Trophoblast cell (in vitro differentiated cells and primary cell): ENCODE data around the gene NEMP1.

Experiments used
- DNase-seq, 2 donors: peaks; one replicate each; pipeline ENCODE4 v3.0.0-alpha.2; 2016
- H2AFZ ChIP-seq: 2 replicates; pipeline ENCODE4 v1.6.1; 2013; ENCODE audit warnings: low read length, moderate library complexity, mild to moderate bottlenecking; ENCODE audit not compliant: insufficient read depth, poor library complexity
- H2AK5ac ChIP-seq: 2 replicates; pipeline ENCODE4 v1.6.1; 2013; ENCODE audit warnings: mild to moderate bottlenecking, low read length
- H2BK120ac ChIP-seq: 2 replicates; pipeline ENCODE4 v1.6.1; 2013; ENCODE audit warnings: low read length, mild to moderate bottlenecking, moderate library complexity; ENCODE audit not compliant: insufficient read depth, poor library complexity
- H2BK12ac ChIP-seq: 2 replicates; pipeline ENCODE4 v1.6.1; 2013; ENCODE audit warnings: mild to moderate bottlenecking, low read length, moderate library complexity
- H2BK5ac ChIP-seq: 2 replicates; pipeline ENCODE4 v1.6.1; 2013; ENCODE audit warnings: low read length, low read depth, moderate library complexity, mild to moderate bottlenecking; ENCODE audit not compliant: poor library complexity
- H3K14ac ChIP-seq: 2 replicates; pipeline ENCODE4 v1.6.1; 2013; ENCODE audit warnings: mild to moderate bottlenecking, low read length
- H3K18ac ChIP-seq: 2 replicates; pipeline ENCODE4 v1.6.1; 2013; ENCODE audit warnings: mild to moderate bottlenecking, low read length
- H3K23ac ChIP-seq: 2 replicates; pipeline ENCODE4 v1.6.1; 2013; ENCODE audit warnings: low read length
- H3K27ac ChIP-seq: 2 replicates; pipeline ENCODE4 v1.5.1; 2013; ENCODE audit warnings: low read depth, mild to moderate bottlenecking, inconsistent platforms, low read length, moderate library complexity
- H3K27me3 ChIP-seq: 2 replicates; pipeline ENCODE4 v1.6.1; 2013; ENCODE audit warnings: inconsistent platforms, mild to moderate bottlenecking, low read length, moderate library complexity; ENCODE audit not compliant: insufficient read depth
- H3K36me3 ChIP-seq, 2 experiments: 1 replicate in 1 of 2; 2 replicates in 1 of 2; pipeline ENCODE4 v1.6.1; 2013; ENCODE audit warnings: low read length in 2 of 2, mild to moderate bottlenecking in 2 of 2, moderate library complexity in 1 of 2; ENCODE audit not compliant: insufficient read depth in 2 of 2, control insufficient read depth in 1 of 2
- H3K4ac ChIP-seq: 2 replicates; pipeline ENCODE4 v1.6.1; 2013; ENCODE audit warnings: low read depth, mild to moderate bottlenecking, low read length, moderate library complexity
- H3K4me1 ChIP-seq, 2 experiments: 1 replicate in 1 of 2; 2 replicates in 1 of 2; pipeline ENCODE4 v1.6.1; 2013; ENCODE audit warnings: low read length in 2 of 2, mild to moderate bottlenecking in 2 of 2, moderate library complexity in 1 of 2; ENCODE audit not compliant: insufficient read depth in 2 of 2, control insufficient read depth in 1 of 2
- H3K4me2 ChIP-seq: 2 replicates; pipeline ENCODE4 v1.6.1; 2013; ENCODE audit warnings: inconsistent platforms, mild to moderate bottlenecking, low read length, moderate library complexity
- H3K4me3 ChIP-seq: 2 replicates; pipeline ENCODE4 v1.5.1; 2013; ENCODE audit warnings: mild to moderate bottlenecking, low read depth, low read length, inconsistent platforms
- H3K79me1 ChIP-seq: one replicate; pipeline ENCODE4 v1.6.1; 2013; ENCODE audit warnings: low read length
- H3K79me2 ChIP-seq: 2 replicates; pipeline ENCODE4 v1.6.1; 2013; ENCODE audit warnings: low read length, mild to moderate bottlenecking; ENCODE audit not compliant: control insufficient read depth, insufficient read depth, poor library complexity
- H3K9ac ChIP-seq: 2 replicates; pipeline ENCODE4 v1.6.1; 2013; ENCODE audit warnings: mild to moderate bottlenecking, low read length
- H3K9me3 ChIP-seq: 2 replicates; pipeline ENCODE4 v1.6.1; 2013; ENCODE audit warnings: low read depth, mild to moderate bottlenecking, control low read depth, inconsistent platforms, low read length; ENCODE audit not compliant: insufficient read depth
- H4K12ac ChIP-seq: 2 replicates; pipeline ENCODE4 v1.6.1; 2013; ENCODE audit warnings: low read depth, mild to moderate bottlenecking, low read length, moderate library complexity
- H4K8ac ChIP-seq: 2 replicates; pipeline ENCODE4 v1.6.1; 2013; ENCODE audit warnings: low read depth, mild to moderate bottlenecking, low read length, moderate library complexity
- H4K91ac ChIP-seq: one replicate; pipeline ENCODE4 v1.6.1; 2013; ENCODE audit warnings: low read depth, mild to moderate bottlenecking, low read length, moderate library complexity
- whole genome bisulfite sequencing: extraction: QIAGEN DNeasy Blood & Tissue Kit; methylation state at CpG from one replicate; pipeline ENCODE4 v1.1.7; 2013; ENCODE audit warnings: missing lambda C conversion rate; ENCODE audit not compliant: insufficient read length, insufficient coverage; ENCODE audit errors: extremely low coverage; 5-methylcytosine and 5-hydroxymethylcytosine counted together

Gene NEMP1

GRCh38 chr12:57042695-57043094 is 35.9 kb downstream of the NEMP1 start:
- no peak overlapping the region for H3K18ac ChIP-seq
- no peak overlapping the region for H3K23ac ChIP-seq
- H2BK12ac ChIP-seq: no peak overlapping the region
- H3K79me2 ChIP-seq: no peaks in the 10 kb centered on the region
- no peak overlapping the region for H2BK5ac ChIP-seq
- no peak overlapping the region for H2AK5ac ChIP-seq
- no peak overlapping the region for H2AFZ ChIP-seq
- H3K27me3 ChIP-seq: no peaks in the 10 kb centered on the region
- WGBS: no CpG with 5 or more reads among the region's 2 CpGs
- H3K14ac ChIP-seq: no peak overlapping the region
- no peaks in the 10 kb centered on the region for H3K4me1 ChIP-seq
- H3K79me1 ChIP-seq: no peaks in the 10 kb centered on the region
- no peak overlapping the region for H2BK120ac ChIP-seq
- H4K8ac ChIP-seq: no peak overlapping the region
- H3K4ac ChIP-seq: no peak overlapping the region
- no peaks in the 10 kb centered on the region for H3K36me3 ChIP-seq
- H3K27ac ChIP-seq: no peak overlapping the region
- no peak overlapping the region for H3K4me2 ChIP-seq
- peaks cover 1% of the 10 kb centered on the region for H3K9me3 ChIP-seq
- H4K12ac ChIP-seq: no peak overlapping the region
- DNase-seq: no peak
- H3K9ac ChIP-seq: no peak overlapping the region
- no peak overlapping the region for H4K91ac ChIP-seq
- no peak overlapping the region for H3K4me3 ChIP-seq

- Histone ChIP-seq H4K12ac (no peak overlapping the region), H3K18ac (no peak overlapping the region), H3K14ac (no peak overlapping the region), H3K4me2 (no peak overlapping the region), H3K9ac (no peak overlapping the region), H3K27me3 (no peaks in the 10 kb centered on the region), H2AFZ (no peak overlapping the region), H3K79me1 (no peaks in the 10 kb centered on the region), H4K8ac (no peak overlapping the region), H3K79me2 (no peaks in the 10 kb centered on the region), H4K91ac (no peak overlapping the region), H3K36me3 (no peaks in the 10 kb centered on the region), H2BK12ac (no peak overlapping the region), H2BK120ac (no peak overlapping the region), H2BK5ac (no peak overlapping the region), H3K4me1 (no peaks in the 10 kb centered on the region), H2AK5ac (no peak overlapping the region), H3K9me3 (peaks cover 1% of the 10 kb centered on the region), H3K4me3 (no peak overlapping the region), H3K4ac (no peak overlapping the region), H3K23ac (no peak overlapping the region), H3K27ac (no peak overlapping the region)
- no peak for DNase-seq
- no CpG with 5 or more reads among the region's 2 CpGs for WGBS
Measured at GRCh38 chr12:57040750-57041149, 37.8 kb downstream of the NEMP1 start.

GRCh38 chr12:57040211-57040610 is 38.4 kb downstream of the NEMP1 start:
- H3K14ac ChIP-seq: no peak overlapping the region
- H3K27me3 ChIP-seq: no peaks in the 10 kb centered on the region
- H2BK12ac ChIP-seq: no peak overlapping the region
- no peak overlapping the region for H3K4ac ChIP-seq
- H3K4me2 ChIP-seq: no peak overlapping the region
- H4K8ac ChIP-seq: no peak overlapping the region
- no peaks in the 10 kb centered on the region for H3K79me2 ChIP-seq
- peaks cover 1% of the 10 kb centered on the region for H3K9me3 ChIP-seq
- DNase-seq: no peak
- no peak overlapping the region for H4K12ac ChIP-seq
- no peak overlapping the region for H2AFZ ChIP-seq
- H3K9ac ChIP-seq: no peak overlapping the region
- no peaks in the 10 kb centered on the region for H3K4me1 ChIP-seq
- WGBS: no CpG with 5 or more reads among the region's 4 CpGs
- H3K36me3 ChIP-seq: no peaks in the 10 kb centered on the region
- H2AK5ac ChIP-seq: no peak overlapping the region
- no peak overlapping the region for H2BK5ac ChIP-seq
- no peaks in the 10 kb centered on the region for H3K79me1 ChIP-seq
- no peak overlapping the region for H3K18ac ChIP-seq
- no peak overlapping the region for H3K4me3 ChIP-seq
- H3K23ac ChIP-seq: no peak overlapping the region
- H3K27ac ChIP-seq: no peak overlapping the region
- no peak overlapping the region for H4K91ac ChIP-seq
- H2BK120ac ChIP-seq: no peak overlapping the region

GRCh38 chr12:57039016-57039798 is 39.4 kb downstream of the NEMP1 start:
- peaks cover 1% of the 10 kb centered on the region for H3K9me3 ChIP-seq
- no peak overlapping the region for H2BK120ac ChIP-seq
- no peaks in the 10 kb centered on the region for H3K27me3 ChIP-seq
- H3K79me1 ChIP-seq: no peaks in the 10 kb centered on the region
- H4K8ac ChIP-seq: no peak overlapping the region
- no peak overlapping the region for H3K4ac ChIP-seq
- no CpG with 5 or more reads among the region's 9 CpGs for WGBS
- no peak for DNase-seq
- no peak overlapping the region for H2AFZ ChIP-seq
- H3K27ac ChIP-seq: no peak overlapping the region
- H3K14ac ChIP-seq: no peak overlapping the region
- no peak overlapping the region for H3K4me3 ChIP-seq
- H4K12ac ChIP-seq: no peak overlapping the region
- peaks cover 0 to 3% of the 10 kb centered on the region in 2 experiments for H3K4me1 ChIP-seq
- H2BK5ac ChIP-seq: no peak overlapping the region
- no peak overlapping the region for H3K9ac ChIP-seq
- no peak overlapping the region for H2BK12ac ChIP-seq
- H3K4me2 ChIP-seq: no peak overlapping the region
- H2AK5ac ChIP-seq: no peak overlapping the region
- no peak overlapping the region for H3K23ac ChIP-seq
- no peak overlapping the region for H3K18ac ChIP-seq
- no peak overlapping the region for H4K91ac ChIP-seq
- H3K36me3 ChIP-seq: no peaks in the 10 kb centered on the region
- H3K79me2 ChIP-seq: no peaks in the 10 kb centered on the region
